ENCODE data around the gene MED4.
A peak's percentile ranks its signal among the peaks of the same experiment; 100 is the strongest.
"Not testable (repeated sequence)": the region's sequence is repeated elsewhere in the genome, so short reads cannot be mapped to it uniquely, and the experiment has no call there.

Gene MED4

GRCh38 chr13:48093588-48093987 is 1.3 kb downstream of the MED4 start:
- DNase-seq, result no peak

DNA sequence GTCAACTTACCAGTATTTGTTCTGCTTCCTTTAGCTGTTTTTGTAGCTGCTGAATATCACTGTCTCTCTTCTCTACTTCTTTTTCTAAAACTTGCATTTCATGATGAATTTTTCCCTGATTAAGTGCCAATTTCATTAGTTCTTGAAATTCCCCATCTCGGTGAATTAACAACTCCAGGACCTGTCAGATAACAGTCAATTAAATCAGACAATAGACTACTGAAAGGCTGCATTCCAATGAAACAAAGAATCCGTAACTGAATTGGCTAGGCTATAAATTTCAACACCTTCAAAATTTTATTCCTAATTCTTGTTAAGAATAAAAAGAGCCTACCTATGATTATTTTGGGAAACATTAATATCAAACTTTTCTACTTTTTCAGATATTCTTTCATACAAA is 8.6 kb downstream of the MED4 start:
- no peak for DNase-seq

GRCh38 chr13:48081739-48082138 is 13.2 kb downstream of the MED4 start:
- DNase-seq, result no peak

DNA sequence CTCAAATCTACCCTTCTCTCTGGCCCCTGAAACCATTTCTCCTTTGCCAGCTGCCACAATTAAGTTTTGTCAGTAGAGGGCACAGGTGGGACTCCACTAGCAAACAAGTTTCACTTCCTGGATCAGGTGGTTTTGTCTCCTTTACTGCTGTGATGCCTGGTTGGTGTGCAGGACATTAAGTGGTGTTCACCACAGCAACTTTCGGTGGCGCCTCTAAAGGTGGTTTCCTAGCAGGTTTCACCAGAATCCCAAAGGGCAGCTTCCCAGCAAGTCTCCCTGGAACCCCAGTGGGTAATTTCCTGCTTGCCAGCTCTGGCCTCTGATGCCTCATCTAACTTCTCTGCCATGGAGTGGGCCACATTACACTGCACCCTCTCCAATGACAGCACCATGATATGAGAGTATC is 16.6 kb downstream of the MED4 start:
- no peak for DNase-seq

DNA sequence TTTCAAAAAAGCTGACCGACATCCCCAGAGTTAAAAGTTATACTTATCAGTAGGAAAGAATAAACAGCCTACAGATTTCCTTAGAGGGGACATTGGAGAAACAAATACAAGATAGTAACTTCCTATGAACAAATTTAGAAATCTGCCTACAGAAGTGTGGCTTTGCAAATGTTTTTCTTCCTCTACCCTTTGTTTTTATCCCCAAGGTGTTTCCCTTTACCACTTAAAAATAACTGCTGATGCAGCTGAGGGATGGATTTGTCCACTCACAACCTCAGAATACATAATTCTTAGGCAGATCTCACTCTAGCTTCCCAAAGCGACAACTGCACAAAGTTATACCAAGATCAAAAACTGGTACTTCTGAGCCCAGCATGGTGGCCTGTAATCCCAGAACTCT is 20.9 kb downstream of the MED4 start:
- no peak for DNase-seq

GRCh38 chr13:48072787-48073186 is 22.1 kb downstream of the MED4 start:
- DNase-seq, result no peak

DNA sequence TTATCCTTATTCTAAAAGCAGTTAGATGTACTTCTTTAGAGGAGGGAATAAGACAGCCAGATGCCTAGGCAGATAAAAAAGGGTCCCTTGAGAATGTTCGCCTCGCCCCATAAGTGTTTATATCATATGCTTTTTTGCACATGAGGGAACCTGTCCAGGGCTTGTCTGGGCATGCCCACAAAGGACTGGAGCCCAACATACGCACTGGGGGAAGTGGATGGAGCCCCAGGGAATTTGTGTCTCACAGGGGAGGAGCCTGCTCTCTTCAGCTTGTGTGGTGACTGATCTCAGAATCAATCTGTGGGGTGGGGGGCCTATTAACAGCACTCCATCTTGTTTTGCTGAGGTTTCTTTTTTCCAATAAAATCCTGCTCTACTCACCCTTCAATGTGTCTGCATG is 22.6 kb downstream of the MED4 start:
- DNase-seq, result no peak

DNA sequence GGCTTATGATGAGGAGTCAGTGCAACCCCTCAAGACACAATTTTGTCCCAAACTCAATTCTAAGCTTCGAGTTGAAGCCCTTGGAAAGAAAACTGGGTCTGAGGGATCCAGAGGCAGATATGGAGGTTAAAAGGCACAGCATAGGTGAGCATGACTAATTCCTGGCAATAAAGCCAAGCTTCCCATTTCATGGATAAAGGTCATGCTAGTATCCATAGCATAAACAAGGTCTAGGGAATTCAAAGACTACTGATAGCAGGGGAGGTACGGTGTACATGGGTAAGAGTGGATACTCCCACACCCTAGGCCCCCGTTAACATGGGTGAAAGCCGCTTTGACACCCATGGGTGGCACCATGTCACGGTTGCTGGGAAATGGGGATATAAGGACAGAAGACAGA is 24.0 kb downstream of the MED4 start:
- DNase-seq, result no peak

- DNase-seq, result no peak
These were observed 25.3 kb downstream of the MED4 start for GRCh38 chr13:48069573-48069972.

DNA sequence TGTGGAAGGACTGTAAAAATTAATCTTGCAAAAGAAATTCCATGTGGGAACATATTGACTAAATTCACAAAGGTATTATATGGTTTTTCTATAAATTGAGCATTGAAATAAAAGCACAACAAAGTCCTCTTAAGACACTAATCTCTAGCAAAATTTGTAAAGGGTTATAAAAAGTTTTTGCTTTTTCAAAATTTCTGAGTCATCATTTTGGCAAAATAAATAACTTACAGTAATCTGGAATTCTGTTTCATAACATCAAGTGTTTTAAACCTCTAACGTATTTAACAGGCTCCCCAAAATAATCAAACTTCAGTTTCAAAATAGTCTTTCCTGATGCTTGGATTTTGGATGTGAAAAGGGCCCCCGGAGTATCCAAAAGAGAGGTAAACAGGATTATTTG is 26.0 kb downstream of the MED4 start:
- no peak for DNase-seq

GRCh38 chr13:48068036-48068435 is 26.9 kb downstream of the MED4 start:
- DNase-seq, result no peak

DNA sequence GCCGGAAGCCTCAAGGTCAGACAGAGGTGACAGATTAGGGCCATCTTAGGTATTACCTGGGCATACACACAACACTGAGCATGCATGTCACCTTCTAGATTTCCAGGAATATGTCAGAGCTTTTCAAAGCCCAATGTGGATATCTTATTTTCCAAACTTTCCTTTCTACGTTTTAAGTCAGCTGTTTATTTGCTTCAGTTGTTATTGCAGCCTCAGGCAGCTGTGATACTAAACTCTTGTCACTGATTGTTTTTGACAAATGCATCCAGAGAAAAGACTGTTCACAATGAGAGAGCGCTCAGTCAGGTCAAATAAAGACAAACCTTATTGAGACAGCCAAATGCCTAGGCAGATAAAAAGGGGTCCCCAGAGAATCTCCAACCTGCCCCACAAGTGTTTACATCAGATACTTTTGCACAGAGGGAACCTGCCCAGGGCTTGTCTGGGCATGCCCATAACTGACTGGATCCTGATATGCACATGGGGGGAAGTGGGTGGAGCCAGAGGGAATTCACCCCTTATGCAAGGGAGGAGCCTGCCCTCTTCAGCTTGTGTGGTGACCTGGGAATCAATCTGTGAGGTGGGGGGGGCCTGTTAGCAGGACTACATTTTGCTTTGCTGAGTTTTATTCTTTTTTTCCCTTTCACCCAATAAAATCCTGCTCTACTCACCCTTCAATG is 28.5 kb downstream of the MED4 start:
- DNase-seq, result peak; percentile 22

DNA sequence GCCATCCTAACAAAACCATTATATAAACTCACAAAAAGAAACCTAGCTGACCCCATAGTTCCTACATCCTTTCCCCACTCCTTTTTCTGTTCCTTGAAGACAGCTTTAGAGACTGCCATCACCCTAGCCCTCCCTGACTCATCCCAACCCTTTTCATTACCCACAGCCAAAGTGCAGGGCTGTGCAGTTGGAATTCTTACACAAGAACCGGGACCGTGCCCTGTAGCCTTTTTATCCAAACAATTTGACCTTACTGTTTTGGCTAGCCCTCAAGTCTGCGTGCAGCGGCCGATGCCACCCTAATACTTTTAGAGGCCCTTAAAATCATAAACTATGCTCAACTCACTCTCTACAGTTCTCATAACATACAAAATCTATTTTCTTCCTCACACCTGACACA is 35.0 kb downstream of the MED4 start:
- DNase-seq, result not testable (repeated sequence)

DNA sequence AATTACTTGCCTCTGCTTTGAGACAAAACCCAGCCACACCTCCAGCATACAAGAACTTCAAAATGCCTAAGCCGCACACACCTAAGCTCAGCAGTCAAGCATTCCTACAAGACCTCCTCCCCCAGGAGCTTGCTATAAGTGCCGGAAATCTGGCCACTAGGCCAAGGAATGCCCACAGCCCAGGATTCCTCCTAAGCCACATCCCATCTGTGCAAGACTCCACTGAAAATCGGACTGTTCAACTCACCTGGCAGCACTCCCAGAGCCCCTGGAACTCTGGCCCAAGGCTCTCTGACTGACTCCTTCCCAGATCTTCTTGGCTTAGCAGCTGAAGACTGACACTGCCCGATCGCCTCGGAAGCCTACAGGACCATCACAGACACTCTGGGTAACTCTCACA is 36.4 kb downstream of the MED4 start:
- not testable (repeated sequence) for DNase-seq

DNA sequence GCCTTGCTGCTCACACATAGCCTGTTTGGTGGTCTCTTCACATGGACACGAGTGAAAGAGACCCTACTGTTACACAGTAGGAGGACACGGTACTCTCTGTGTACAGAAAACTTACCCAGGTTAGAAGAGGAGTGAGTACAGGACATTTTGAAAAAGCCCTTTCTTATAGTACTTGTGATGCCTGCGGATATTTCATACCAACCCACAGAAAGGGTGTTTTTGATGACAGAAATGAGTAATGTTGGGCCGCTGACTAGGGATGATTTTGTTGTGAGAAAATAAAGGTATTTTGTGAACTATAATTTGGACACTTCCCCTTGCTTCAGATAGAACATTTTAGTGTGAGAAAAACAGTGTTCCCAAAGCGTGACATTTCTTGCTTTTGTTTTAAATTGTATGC is 39.2 kb downstream of the MED4 start:
- DNase-seq, result no peak

GRCh38 chr13:48054601-48055000 is 40.3 kb downstream of the MED4 start:
- no peak for DNase-seq

DNA sequence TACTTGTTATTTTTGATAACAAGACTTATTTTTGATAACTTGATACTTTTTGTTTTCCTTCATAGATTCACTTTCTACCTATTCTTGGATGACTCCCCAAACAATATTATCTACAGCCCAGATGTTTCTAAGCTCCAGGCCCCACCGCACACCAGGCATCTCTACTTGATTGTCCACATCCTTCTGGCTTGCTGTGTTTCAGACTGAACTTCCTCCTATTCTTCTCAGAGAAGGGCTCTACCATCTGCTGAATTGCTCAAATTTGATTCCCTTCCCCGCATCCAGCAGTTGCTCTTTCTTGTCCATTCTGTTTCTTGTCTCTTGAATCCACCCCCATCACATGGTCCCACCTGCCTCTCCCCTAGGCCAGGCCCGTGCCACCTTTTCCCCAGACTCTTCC is 44.4 kb downstream of the MED4 start:
- no peak for DNase-seq

GRCh38 chr13:48043789-48044503 is 51.0 kb downstream of the MED4 start:
- peak; percentile 79 for DNase-seq

GRCh38 chr13:48042894-48043293 is 52.0 kb downstream of the MED4 start:
- DNase-seq, result no peak

- peak; percentile 61 for DNase-seq
These were observed 54.0 kb downstream of the MED4 start for GRCh38 chr13:48040896-48041295.

GRCh38 chr13:48040049-48040448 is 54.9 kb downstream of the MED4 start:
- DNase-seq, result no peak

DNA sequence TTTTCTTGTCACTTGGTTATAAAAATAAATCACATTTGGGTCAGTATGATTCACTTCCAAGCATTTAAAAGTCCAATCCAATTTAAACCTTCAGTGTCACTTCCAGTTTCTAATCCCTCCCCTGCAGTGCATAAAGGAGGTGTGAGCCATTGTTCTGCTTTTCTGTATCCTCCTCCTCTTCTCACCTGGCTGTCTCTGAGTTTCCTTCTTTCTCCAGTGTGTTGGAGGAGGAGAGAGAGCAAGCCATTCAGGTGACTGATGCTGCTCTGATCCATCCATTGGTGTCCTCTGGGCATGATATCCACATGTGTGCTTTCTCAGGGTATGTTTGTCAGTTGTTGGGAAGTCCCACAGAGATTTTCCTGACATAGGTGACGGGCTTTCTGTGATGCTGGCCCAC is 56.1 kb downstream of the MED4 start:
- no peak for DNase-seq

DNA sequence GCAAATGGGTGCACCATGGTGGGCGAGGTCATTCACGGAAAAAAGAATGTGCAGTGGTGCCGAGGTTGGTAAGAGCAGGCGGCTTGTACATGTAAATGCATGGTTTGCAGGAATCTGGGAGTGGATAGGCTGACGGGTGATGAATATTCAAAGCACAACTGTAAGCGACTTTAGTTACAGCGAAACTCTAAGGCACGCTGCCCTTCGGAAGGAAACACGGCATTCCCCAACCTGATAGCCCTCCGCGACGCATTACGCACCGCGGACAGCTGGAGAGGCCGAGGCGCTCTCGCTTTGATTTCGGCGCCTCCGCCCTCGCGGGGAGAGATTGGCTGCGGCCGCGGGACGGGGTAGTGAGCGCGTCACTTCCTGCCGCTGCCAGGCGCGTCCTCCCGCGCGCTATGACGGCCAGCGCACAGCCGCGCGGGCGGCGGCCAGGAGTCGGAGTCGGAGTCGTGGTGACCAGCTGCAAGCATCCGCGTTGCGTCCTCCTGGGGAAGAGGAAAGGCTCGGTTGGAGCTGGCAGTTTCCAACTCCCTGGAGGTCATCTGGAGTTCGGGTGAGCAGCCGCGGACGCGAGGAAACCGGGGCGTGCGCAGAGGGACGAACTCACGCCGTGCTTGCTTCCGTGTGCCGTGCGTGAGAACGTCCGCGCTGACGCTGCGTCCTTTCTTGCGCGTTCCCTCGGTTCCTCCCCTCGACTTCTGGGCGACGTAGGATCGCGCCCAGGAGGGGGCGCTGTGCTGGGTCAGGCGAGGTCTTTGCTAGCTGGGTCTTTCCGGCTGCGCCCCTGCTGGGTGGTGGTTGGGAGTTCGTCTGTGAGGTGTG is 57.3 kb downstream of the MED4 start, which contains the start of gene NUDT15:
Gene NUDT15 (plus strand): TSS at position 381 of the 828 bp plus-strand sequence. CDS start 21 bp downstream, at position 402.
- peak; percentile 95 for DNase-seq

GRCh38 chr13:48029859-48030258 is 65.0 kb downstream of the MED4 start:
- no peak for DNase-seq
